K562 (cell line): ENCODE data around the gene DNAAF3. TPM values are rescaled to one million over a fixed set of nuclear protein-coding genes. Genes with fewer than 3 reads are reported as not detected.

Experiments used
- ATF1 ChIP-seq, 2 experiments: fragments of 450-650 bp in 1 of 2; IDR thresholded peaks; 2 replicates each; pipeline ENCODE4 v1.6.1; 2016; ENCODE audit warnings: missing compliant biosample characterization in 1 of 2, missing genetic modification characterization in 1 of 2
- CBX3 ChIP-seq, 2 experiments: IDR thresholded peaks; 1 replicate in 1 of 2; 2 replicates in 1 of 2; pipeline ENCODE4 v1.6.1; 2012; ENCODE audit warnings: inconsistent platforms in 2 of 2, low read length in 2 of 2, borderline replicate concordance in 1 of 2, control low read depth in 1 of 2
- CEBPG ChIP-seq, 3 experiments: fragments of 200-800 bp in 1 of 3; sonication (Bioruptor generic) in 1 of 3; sonication (generic) in 1 of 3; formaldehyde crosslinking in 1 of 3; IDR thresholded peaks in 2 of 3; conservative IDR thresholded peaks in 1 of 3; 2 replicates each; pipeline versions ENCODE4 v1.6.1 to v1.8.0; 2016 to 2022; ENCODE audit warnings: missing compliant biosample characterization in 2 of 3, missing genetic modification characterization in 2 of 3, mild to moderate bottlenecking in 1 of 3, missing genetic modification reagents in 1 of 3
- DEAF1 ChIP-seq: fragments of 450-650 bp; formaldehyde crosslinking; IDR thresholded peaks from 2 replicates; pipeline ENCODE4 v1.4.0; 2020; ENCODE audit warnings: mild to moderate bottlenecking, moderate library complexity
- EGR1 ChIP-seq: fragments of 450-650 bp; conservative IDR thresholded peaks from 2 replicates; pipeline ENCODE4 v1.6.1; 2017; ENCODE audit warnings: mild to moderate bottlenecking
- ELK1 ChIP-seq: sonication (generic); formaldehyde crosslinking; IDR thresholded peaks from 2 replicates; pipeline ENCODE4 v1.8.1; 2022; ENCODE audit warnings: missing genetic modification reagents
- ELK3 ChIP-seq: fragments of 450-650 bp; formaldehyde crosslinking; IDR thresholded peaks from 2 replicates; pipeline ENCODE4 v1.4.0; 2020; ENCODE audit warnings: mild to moderate bottlenecking
- HMBOX1 ChIP-seq: sonication (generic); IDR thresholded peaks from 2 replicates; pipeline ENCODE4 v1.6.1; 2016
- PHF8 ChIP-seq: fragments of 200-600 bp; sonication (generic); IDR thresholded peaks from 2 replicates; pipeline ENCODE4 v1.6.1; 2012; ENCODE audit warnings: mixed run types, mild to moderate bottlenecking, inconsistent platforms, low read length, moderate library complexity, borderline replicate concordance
- RBM15 ChIP-seq: fragments of 200-400 bp; formaldehyde crosslinking; IDR thresholded peaks from 2 replicates; pipeline ENCODE4 v1.6.1; 2018; ENCODE audit warnings: mild to moderate bottlenecking, low read length, moderate library complexity; ENCODE audit not compliant: insufficient read depth
- TAF7 ChIP-seq: fragments of 450-650 bp; IDR thresholded peaks from 2 replicates; pipeline ENCODE4 v1.6.1; 2016; ENCODE audit warnings: missing genetic modification characterization, missing compliant biosample characterization
- ZMIZ1 ChIP-seq, 2 experiments: fragments of 150-350 bp in 1 of 2; IDR thresholded peaks; 2 replicates each; pipeline ENCODE4 v1.6.1; 2012 to 2016; ENCODE audit warnings: low read depth in 2 of 2, low read length in 2 of 2, mild to moderate bottlenecking in 1 of 2, moderate library complexity in 1 of 2
- ZNF232 ChIP-seq: sonication (generic); formaldehyde crosslinking; IDR thresholded peaks from 2 replicates; pipeline ENCODE4 v1.8.0; 2022; ENCODE audit warnings: mild to moderate bottlenecking, missing genetic modification reagents
- ZNF444 ChIP-seq: fragments of 250-450 bp; sonication (Bioruptor Pico); IDR thresholded peaks from 2 replicates; pipeline ENCODE4 v1.4.0; 2020; ENCODE audit warnings: mild to moderate bottlenecking, moderate library complexity
- ZNF639 ChIP-seq, 2 experiments: fragments of 200-800 bp in 1 of 2; sonication (Bioruptor generic) in 1 of 2; sonication (generic) in 1 of 2; formaldehyde crosslinking in 1 of 2; IDR thresholded peaks in 1 of 2; conservative IDR thresholded peaks in 1 of 2; 2 replicates each; pipeline versions ENCODE4 v1.5.0 to v1.6.1; 2016 to 2020; ENCODE audit warnings: missing compliant biosample characterization in 1 of 2, missing genetic modification characterization in 1 of 2, missing genetic modification reagents in 1 of 2
- polyA plus RNA-seq, 8 experiments: library from polyadenylated mRNA; depleted of rRNA in 4 of 8; stranded (reverse) in 5 of 8; unstranded in 3 of 8; fragments of >200 nt; fragmentation: Nextera tagmentation in 2 of 8; fragmentation: Illumina TruSeq in 1 of 8; extraction: Ambion mirVana in 2 of 8; extraction: Trizol in 1 of 8; gene quantifications; 2 replicates each; pipeline versions ENCODE4 v1.2.1 to v1.2.3, GENCODE V29; 2011 to 2014; ENCODE audit warnings: inconsistent platforms in 1 of 8, missing spikeins in 1 of 8
- total RNA-seq, 7 experiments: library from RNA; depleted of rRNA in 6 of 7; stranded (reverse); fragments of >200 nt in 6 of 7; fragmentation: Illumina TruSeq in 2 of 7; extraction: Trizol in 2 of 7; gene quantifications; 2 replicates each; pipeline versions ENCODE4 v1.2.1 to v1.2.3, GENCODE V29; 2011 to 2021; ENCODE audit warnings: low replicate concordance in 1 of 7

DNAAF3 gene
- total and polyA plus RNA-seq, 9 of the 15 experiments (the other 6 are each of a cell fraction or from before 2014, with no cell fraction given): 21.6 to 61.5 (median 43.0) TPM

GRCh38 chr19:55173714-55174409 lies 7.4 kb upstream of the DNAAF3 start (continued):
- TF ChIP-seq CBX3 (IDR thresholded peaks at IDR 0.05; ENCODE audit: borderline replicate concordance in 1 of 2, low read length in 2 of 2) (no peak), EGR1 (peak; percentile 31; the same call in 1 of the 2 replicates), ZNF444 (CRISPR knock-in tag) (no peak), DEAF1 (CRISPR knock-in tag) (no peak), CEBPG (CRISPR knock-in tag; IDR thresholded peaks at IDR 0.05) (no peak), CEBPG (tag; conservative IDR thresholded peaks at IDR 0.05 in 1 of 2, IDR thresholded peaks at IDR 0.05 in 1 of 2) (no peak), ELK1 (CRISPR knock-in tag) (no peak), HMBOX1 (no peak), RBM15 (no peak), TAF7 (tag) (no peak), ZMIZ1 (IDR thresholded peaks at IDR 0.05; ENCODE audit: low read depth in 2 of 2, low read length in 2 of 2) (no peak), ATF1 (CRISPR knock-in tag; IDR thresholded peaks at IDR 0.05) (no peak), ATF1 (tag; IDR thresholded peaks at IDR 0.05) (no peak), ZNF232 (CRISPR knock-in tag) (no peak), ELK3 (CRISPR knock-in tag) (no peak), PHF8 (peak; percentile 51; the same call in 1 of the 2 replicates), ZNF639 (CRISPR knock-in tag; conservative IDR thresholded peaks at IDR 0.05 in 1 of 2, IDR thresholded peaks at IDR 0.05 in 1 of 2) (no peak)
